ENCODE data around the gene DNAAF5. TPM values are rescaled to one million over a fixed set of nuclear protein-coding genes. Genes with fewer than 3 reads are reported as not detected.
A peak's percentile ranks its signal among the peaks of the same experiment; 100 is the strongest.

DNAAF5 gene
- total RNA-seq, 6 experiments from 2014 or later: 9.5 to 22.8 (median 10.5) TPM

- no peaks in the 10 kb centered on the region for H3K27me3 ChIP-seq
- ATAC-seq: no peak
- H3K9me3 ChIP-seq: no peaks in the 10 kb centered on the region
- no peaks in the 10 kb centered on the region for H3K4me1 ChIP-seq
- H3K4me3 ChIP-seq: no peak overlapping the region
- no peak for DNase-seq
- peaks cover 0 to 6% (median 2%) of the 10 kb centered on the region in 4 donors for H3K36me3 ChIP-seq
- TF ChIP-seq CTCF (IDR thresholded peaks at IDR 0.05) (no peak), POLR2A (IDR thresholded peaks at IDR 0.05) (no peak)
- intact Hi-C loops (cut with DNase I): loop anchor here (5.0 to 10.0 kb wide), 2 partner anchors 59 to 87 kb away; no protein-coding TSS in a partner anchor
- H3K27ac ChIP-seq: no peak overlapping the region
- WGBS (ENCODE audit: insufficient coverage, low coverage, low lambda C conversion rate, missing lambda C conversion rate): 90% methylated on average over 2 of the region's 10 CpGs
These were observed 58.9 kb downstream of the DNAAF5 start for GRCh38 chr7:785416-785815.

GRCh38 chr7:786472-787255 lies 60.2 kb downstream of the DNAAF5 start:
- TF ChIP-seq CTCF (IDR thresholded peaks at IDR 0.05) (peak; percentile 74 to 82 (median 79)), POLR2A (IDR thresholded peaks at IDR 0.05) (no peak)
- DNase-seq (peak in 2 of 3 donors; percentile 67 to 76), ATAC-seq (peak; percentile 90 to 97 (median 96))
- H3K27me3 ChIP-seq: no peaks in the 10 kb centered on the region
- H3K4me3 ChIP-seq: no peak overlapping the region
- H3K4me1 ChIP-seq: no peaks in the 10 kb centered on the region
- WGBS (ENCODE audit: insufficient coverage, low coverage, low lambda C conversion rate, missing lambda C conversion rate): 35% methylated on average over 8 of the region's 11 CpGs
- no peaks in the 10 kb centered on the region for H3K9me3 ChIP-seq
- intact Hi-C loops (cut with DNase I): loop anchor here (5.0 to 10.0 kb wide), 2 partner anchors 58 to 86 kb away; no protein-coding TSS in a partner anchor
- no peak overlapping the region for H3K27ac ChIP-seq
- peaks cover 0 to 4% (median 0%) of the 10 kb centered on the region in 4 donors for H3K36me3 ChIP-seq

- 82% methylated on average over 2 of the region's 27 CpGs for WGBS (ENCODE audit: insufficient coverage, low coverage, low lambda C conversion rate, missing lambda C conversion rate)
- Histone ChIP-seq H3K4me3 (no peak overlapping the region), H3K27me3 (no peaks in the 10 kb centered on the region), H3K27ac (no peak overlapping the region), H3K9me3 (no peaks in the 10 kb centered on the region), H3K4me1 (no peaks in the 10 kb centered on the region), H3K36me3 (peaks cover 0 to 4% (median 0%) of the 10 kb centered on the region in 4 donors)
- ATAC-seq (peak in 1 of 4 donors; percentile 10), DNase-seq (peak in 1 of 3 donors; percentile 46)
- intact Hi-C loops (cut with DNase I): loop anchor here (5.0 to 10.0 kb wide), 2 partner anchors 57 to 85 kb away; no protein-coding TSS in a partner anchor
- TF ChIP-seq CTCF (IDR thresholded peaks at IDR 0.05) (no peak), POLR2A (IDR thresholded peaks at IDR 0.05) (no peak)
These were observed 61.1 kb downstream of the DNAAF5 start for GRCh38 chr7:787332-788240.

GRCh38 chr7:791519-791918 lies 65.0 kb downstream of the DNAAF5 start:
- no peak for TF ChIP-seq POLR2A (IDR thresholded peaks at IDR 0.05)
- TF ChIP-seq CTCF (IDR thresholded peaks at IDR 0.05): no peak
- WGBS (ENCODE audit: insufficient coverage, low coverage, low lambda C conversion rate, missing lambda C conversion rate): 71% methylated on average over 5 of the region's 5 CpGs
- Histone ChIP-seq H3K4me3 (no peak overlapping the region), H3K27ac (no peak overlapping the region), H3K9me3 (no peaks in the 10 kb centered on the region), H3K27me3 (no peaks in the 10 kb centered on the region), H3K36me3 (no peaks in the 10 kb centered on the region), H3K4me1 (no peaks in the 10 kb centered on the region)
- intact Hi-C loops (cut with DNase I): no loop called here
- no peak for ATAC-seq
- no peak for DNase-seq
